ENCODE results near the gene HOXA3. TPM values are rescaled to one million over a fixed set of nuclear protein-coding genes. Genes with fewer than 3 reads are reported as not detected.

HOXA3 gene
- total and polyA plus RNA-seq, 4 donors = 6.2 to 36.9 (median 19.0) TPM

- peak overlapping the region; percentile 63 for H3K4me3 ChIP-seq (ENCODE audit: low read depth, low read length)
- H3K9me3 ChIP-seq (ENCODE audit: control insufficient read depth, insufficient read depth, low read length) = no peaks in the 10 kb centered on the region
- H3K27ac ChIP-seq (ENCODE audit: low read depth, low read length) = peak overlapping the region; percentile 99
- peaks cover 30% of the 10 kb centered on the region for H3K36me3 ChIP-seq (ENCODE audit: control insufficient read depth, insufficient read depth, low read length)
- DNase-seq (ENCODE audit: low read depth in 4 of 6, low spot score in 6 of 6) = peak in 1 of 6 donors; percentile 66
- H3K27me3 ChIP-seq (ENCODE audit: control insufficient read depth, insufficient read depth, low read length) = peaks cover 59% of the 10 kb centered on the region
- peaks cover 63% of the 10 kb centered on the region for H3K4me1 ChIP-seq (ENCODE audit: control insufficient read depth, insufficient read depth, low read length)
- WGBS (ENCODE audit: insufficient coverage) = 6% methylated on average over 44 of the region's 46 CpGs
Measured at GRCh38 chr7:27165996-27166530, 13.7 kb upstream of the HOXA3 start.

GRCh38 chr7:27165089-27165995 lies 13.0 kb upstream of the HOXA3 start, which contains the start of gene HOXA9:
Gene HOXA9, minus strand, starts transcription at chr7:27165537. Its CDS starts 80 bp downstream, at chr7:27165457.
- H3K27me3 ChIP-seq (ENCODE audit: control insufficient read depth, insufficient read depth, low read length) = peaks cover 54% of the 10 kb centered on the region
- H3K27ac ChIP-seq (ENCODE audit: low read depth, low read length) = peak within 1 kb of the TSS; percentile 99
- WGBS (ENCODE audit: insufficient coverage) = 2% methylated on average over 66 of the region's 82 CpGs
- H3K4me1 ChIP-seq (ENCODE audit: control insufficient read depth, insufficient read depth, low read length) = peaks cover 70% of the 10 kb centered on the region
- no peaks in the 10 kb centered on the region for H3K9me3 ChIP-seq (ENCODE audit: control insufficient read depth, insufficient read depth, low read length)
- H3K36me3 ChIP-seq (ENCODE audit: control insufficient read depth, insufficient read depth, low read length) = peaks cover 30% of the 10 kb centered on the region
- peak in 2 of 6 donors; percentile 81 to 84 for DNase-seq (ENCODE audit: low read depth in 4 of 6, low spot score in 6 of 6)
- peak within 1 kb of the TSS; percentile 63 for H3K4me3 ChIP-seq (ENCODE audit: low read depth, low read length)

- Histone ChIP-seq H3K4me1 (ENCODE audit: control insufficient read depth, insufficient read depth, low read length) (peaks cover 71% of the 10 kb centered on the region), H3K4me3 (ENCODE audit: low read depth, low read length) (peak overlapping the region; percentile 63), H3K27ac (ENCODE audit: low read depth, low read length) (peak overlapping the region; percentile 99), H3K27me3 (ENCODE audit: control insufficient read depth, insufficient read depth, low read length) (peaks cover 48% of the 10 kb centered on the region), H3K9me3 (ENCODE audit: control insufficient read depth, insufficient read depth, low read length) (no peaks in the 10 kb centered on the region), H3K36me3 (ENCODE audit: control insufficient read depth, insufficient read depth, low read length) (peaks cover 30% of the 10 kb centered on the region)
- 4% methylated on average over 47 of the region's 47 CpGs for WGBS (ENCODE audit: insufficient coverage)
- no peak for DNase-seq (ENCODE audit: low read depth in 4 of 6, low spot score in 6 of 6)
Measured at GRCh38 chr7:27164367-27165088, 12.1 kb upstream of the HOXA3 start.

- no peak for DNase-seq (ENCODE audit: low read depth in 4 of 6, low spot score in 6 of 6)
- Histone ChIP-seq H3K9me3 (ENCODE audit: control insufficient read depth, insufficient read depth, low read length) (no peaks in the 10 kb centered on the region), H3K27ac (ENCODE audit: low read depth, low read length) (peak overlapping the region; percentile 99), H3K4me3 (ENCODE audit: low read depth, low read length) (peak overlapping the region; percentile 63), H3K36me3 (ENCODE audit: control insufficient read depth, insufficient read depth, low read length) (peaks cover 27% of the 10 kb centered on the region), H3K4me1 (ENCODE audit: control insufficient read depth, insufficient read depth, low read length) (peaks cover 71% of the 10 kb centered on the region), H3K27me3 (ENCODE audit: control insufficient read depth, insufficient read depth, low read length) (peaks cover 47% of the 10 kb centered on the region)
- 22% methylated on average over 9 of the region's 12 CpGs for WGBS (ENCODE audit: insufficient coverage)
Measured at GRCh38 chr7:27164045-27164366, 11.6 kb upstream of the HOXA3 start.

GRCh38 chr7:27163288-27164044 lies 11.1 kb upstream of the HOXA3 start:
- WGBS (ENCODE audit: insufficient coverage) = 42% methylated on average over 15 of the region's 24 CpGs
- H3K9me3 ChIP-seq (ENCODE audit: control insufficient read depth, insufficient read depth, low read length) = no peaks in the 10 kb centered on the region
- H3K27me3 ChIP-seq (ENCODE audit: control insufficient read depth, insufficient read depth, low read length) = peaks cover 47% of the 10 kb centered on the region
- peak overlapping the region; percentile 63 for H3K4me3 ChIP-seq (ENCODE audit: low read depth, low read length)
- DNase-seq (ENCODE audit: low read depth in 4 of 6, low spot score in 6 of 6) = no peak
- peaks cover 24% of the 10 kb centered on the region for H3K36me3 ChIP-seq (ENCODE audit: control insufficient read depth, insufficient read depth, low read length)
- peak overlapping the region; percentile 99 for H3K27ac ChIP-seq (ENCODE audit: low read depth, low read length)
- H3K4me1 ChIP-seq (ENCODE audit: control insufficient read depth, insufficient read depth, low read length) = peaks cover 72% of the 10 kb centered on the region

GRCh38 chr7:27162561-27163287 lies 10.3 kb upstream of the HOXA3 start:
- H3K27me3 ChIP-seq (ENCODE audit: control insufficient read depth, insufficient read depth, low read length) = peaks cover 49% of the 10 kb centered on the region
- H3K4me1 ChIP-seq (ENCODE audit: control insufficient read depth, insufficient read depth, low read length) = peaks cover 74% of the 10 kb centered on the region
- peak overlapping the region; percentile 63 for H3K4me3 ChIP-seq (ENCODE audit: low read depth, low read length)
- H3K9me3 ChIP-seq (ENCODE audit: control insufficient read depth, insufficient read depth, low read length) = no peaks in the 10 kb centered on the region
- no peak for DNase-seq (ENCODE audit: low read depth in 4 of 6, low spot score in 6 of 6)
- 40% methylated on average over 1 of the region's 7 CpGs for WGBS (ENCODE audit: insufficient coverage)
- H3K27ac ChIP-seq (ENCODE audit: low read depth, low read length) = peak overlapping the region; percentile 99
- peaks cover 24% of the 10 kb centered on the region for H3K36me3 ChIP-seq (ENCODE audit: control insufficient read depth, insufficient read depth, low read length)

GRCh38 chr7:27161721-27162560 lies 9.6 kb upstream of the HOXA3 start:
- H3K4me1 ChIP-seq (ENCODE audit: control insufficient read depth, insufficient read depth, low read length) = peaks cover 78% of the 10 kb centered on the region
- 23% methylated on average over 23 of the region's 30 CpGs for WGBS (ENCODE audit: insufficient coverage)
- H3K4me3 ChIP-seq (ENCODE audit: low read depth, low read length) = peak overlapping the region; percentile 63

GRCh38 chr7:27161214-27161720 lies 8.9 kb upstream of the HOXA3 start:
- peaks cover 24% of the 10 kb centered on the region for H3K36me3 ChIP-seq (ENCODE audit: control insufficient read depth, insufficient read depth, low read length)
- peak overlapping the region; percentile 74 for H3K4me3 ChIP-seq (ENCODE audit: low read depth, low read length)
- H3K4me1 ChIP-seq (ENCODE audit: control insufficient read depth, insufficient read depth, low read length) = peaks cover 73% of the 10 kb centered on the region
- H3K27ac ChIP-seq (ENCODE audit: low read depth, low read length) = peak overlapping the region; percentile 99
- H3K27me3 ChIP-seq (ENCODE audit: control insufficient read depth, insufficient read depth, low read length) = peaks cover 35% of the 10 kb centered on the region
- H3K9me3 ChIP-seq (ENCODE audit: control insufficient read depth, insufficient read depth, low read length) = no peaks in the 10 kb centered on the region
- WGBS (ENCODE audit: insufficient coverage) = 8% methylated on average over 13 of the region's 27 CpGs
- DNase-seq (ENCODE audit: low read depth in 4 of 6, low spot score in 6 of 6) = no peak

More at GRCh38 chr7:27161721-27162560, 9.6 kb upstream of the HOXA3 start:
- no peak for DNase-seq (ENCODE audit: low read depth in 4 of 6, low spot score in 6 of 6)
- Histone ChIP-seq H3K27ac (ENCODE audit: low read depth, low read length) (peak overlapping the region; percentile 99), H3K27me3 (ENCODE audit: control insufficient read depth, insufficient read depth, low read length) (peaks cover 42% of the 10 kb centered on the region), H3K36me3 (ENCODE audit: control insufficient read depth, insufficient read depth, low read length) (peaks cover 24% of the 10 kb centered on the region), H3K9me3 (ENCODE audit: control insufficient read depth, insufficient read depth, low read length) (no peaks in the 10 kb centered on the region)

All from spinal cord (tissue), 10 donors.